Fibroblast of lung (primary cell): Measurements from ENCODE around the gene A3GALT2. TPM values are rescaled to one million over a fixed set of nuclear protein-coding genes. Genes with fewer than 3 reads are reported as not detected.

ENCODE experiments used
- DNase-seq, 2 donors: peaks; one replicate each; pipeline versions ENCODE4 v3.0.0 to v3.0.0-alpha.2; 2010; ENCODE audit warnings: low read depth in 2 of 2
- H2AFZ ChIP-seq: 2 replicates; pipeline ENCODE4 v1.5.1; 2012; ENCODE audit warnings: low read length, control low read depth, inconsistent platforms
- H3K27ac ChIP-seq: 2 replicates; pipeline ENCODE4 v1.5.1; 2011; ENCODE audit warnings: low read length, control low read depth; ENCODE audit not compliant: insufficient read depth
- H3K27me3 ChIP-seq: 2 replicates; pipeline ENCODE4 v1.5.1; 2011; ENCODE audit warnings: mild to moderate bottlenecking, low read length; ENCODE audit not compliant: control insufficient read depth, insufficient read depth
- H3K36me3 ChIP-seq: 2 replicates; pipeline ENCODE4 v1.5.1; 2011; ENCODE audit warnings: low read length; ENCODE audit not compliant: control insufficient read depth, insufficient read depth
- H3K4me1 ChIP-seq: 2 replicates; pipeline ENCODE4 v1.5.1; 2011; ENCODE audit warnings: low read length; ENCODE audit not compliant: control insufficient read depth, insufficient read depth; ENCODE audit errors: extremely low read depth
- H3K4me2 ChIP-seq: 2 replicates; pipeline ENCODE4 v1.5.1; 2011; ENCODE audit warnings: low read length, control low read depth; ENCODE audit not compliant: insufficient read depth; ENCODE audit errors: extremely low read depth
- H3K4me3 ChIP-seq, 4 experiments: fragments of 200-600 bp in 1 of 4; sonication (generic) in 1 of 4; replicated peaks in 1 of 4; 2 replicates each; pipeline ENCODE4 v1.5.1; 2011 to 2016; ENCODE audit warnings: low read length in 4 of 4, low read depth in 3 of 4, mild to moderate bottlenecking in 3 of 4, control low read depth in 2 of 4, inconsistent platforms in 1 of 4, mixed read lengths in 1 of 4; ENCODE audit not compliant: insufficient read depth in 1 of 4; ENCODE audit errors: control extremely low read depth in 1 of 4
- H3K79me2 ChIP-seq: 2 replicates; pipeline ENCODE4 v1.5.1; 2012; ENCODE audit warnings: mild to moderate bottlenecking, low read length, inconsistent platforms; ENCODE audit not compliant: control insufficient read depth, insufficient read depth
- H3K9ac ChIP-seq: 2 replicates; pipeline ENCODE4 v1.5.1; 2011; ENCODE audit warnings: mild to moderate bottlenecking, low read length, control low read depth; ENCODE audit not compliant: insufficient read depth
- H3K9me3 ChIP-seq: 2 replicates; pipeline ENCODE4 v1.5.1; 2012; ENCODE audit warnings: low read depth, low read length; ENCODE audit not compliant: control insufficient read depth, insufficient read depth
- H4K20me1 ChIP-seq: 2 replicates; pipeline ENCODE4 v1.5.1; 2011; ENCODE audit warnings: low read length; ENCODE audit not compliant: control insufficient read depth, insufficient read depth; ENCODE audit errors: extremely low read depth
- EZH2 ChIP-seq: IDR thresholded peaks from 2 replicates; pipeline ENCODE4 v1.5.1; 2012; ENCODE audit warnings: low read length, control low read depth, mild to moderate bottlenecking; ENCODE audit errors: missing control alignments
- polyA plus RNA-seq, 2 donors: library from polyadenylated mRNA; depleted of rRNA in 1 of 2; stranded (reverse) in 1 of 2; unstranded in 1 of 2; fragments of >200 nt; gene quantifications; 2 replicates each; pipeline ENCODE4 v1.2.1, GENCODE V29; 2011 to 2012; ENCODE audit warnings: missing spikeins in 1 of 2
- total RNA-seq: library from RNA; depleted of rRNA; stranded (reverse); fragments of >200 nt; gene quantifications from 2 replicates; pipeline ENCODE4 v1.2.1, GENCODE V29; 2014
- TF ChIP-seq, protein P1 (sequence below), 2 donors: IDR thresholded peaks in 1 of 2; conservative IDR thresholded peaks in 1 of 2; 1 replicate in 1 of 2; 2 replicates in 1 of 2; pipeline ENCODE4 v1.5.1; 2011 to 2012; ENCODE audit warnings: low read length in 2 of 2, control low read depth in 1 of 2, inconsistent platforms in 1 of 2, low read depth in 1 of 2, mild to moderate bottlenecking in 1 of 2

Gene A3GALT2
- total and polyA plus RNA-seq, 2 donors (not counting 1 experiment from before 2014, with no cell fraction given): not detected

DNA sequence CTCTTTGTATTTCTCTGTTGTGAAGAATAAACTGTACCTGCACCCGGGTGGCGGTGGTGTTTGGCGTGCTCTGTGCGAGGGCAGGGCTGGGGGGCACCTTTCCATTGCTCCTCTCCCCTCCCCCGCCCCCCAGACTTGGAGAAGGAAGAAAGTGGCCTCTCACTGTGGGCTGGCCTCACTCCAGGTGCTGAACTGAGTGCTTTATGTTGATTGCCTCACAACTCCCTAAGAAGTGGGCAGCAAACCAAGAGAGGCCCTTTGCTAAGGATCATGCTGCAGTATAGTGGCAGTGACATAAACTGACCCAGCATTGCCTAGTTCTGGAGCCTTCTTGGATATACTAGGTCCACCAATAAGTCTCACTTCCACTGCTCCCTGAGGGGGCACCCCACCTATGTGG is 20.2 kb downstream of the A3GALT2 start:
- no peak overlapping the region for H3K9ac ChIP-seq
- H2AFZ ChIP-seq: no peak overlapping the region
- no peaks in the 10 kb centered on the region for H4K20me1 ChIP-seq
- peaks cover 2% of the 10 kb centered on the region for H3K36me3 ChIP-seq
- no peaks in the 10 kb centered on the region for H3K9me3 ChIP-seq
- H3K4me1 ChIP-seq: peaks cover 10% of the 10 kb centered on the region
- DNase-seq: peak; percentile 73 to 93
- H3K4me3 ChIP-seq: no peak overlapping the region
- no peak for TF ChIP-seq EZH2
- TF ChIP-seq, protein P1, sequence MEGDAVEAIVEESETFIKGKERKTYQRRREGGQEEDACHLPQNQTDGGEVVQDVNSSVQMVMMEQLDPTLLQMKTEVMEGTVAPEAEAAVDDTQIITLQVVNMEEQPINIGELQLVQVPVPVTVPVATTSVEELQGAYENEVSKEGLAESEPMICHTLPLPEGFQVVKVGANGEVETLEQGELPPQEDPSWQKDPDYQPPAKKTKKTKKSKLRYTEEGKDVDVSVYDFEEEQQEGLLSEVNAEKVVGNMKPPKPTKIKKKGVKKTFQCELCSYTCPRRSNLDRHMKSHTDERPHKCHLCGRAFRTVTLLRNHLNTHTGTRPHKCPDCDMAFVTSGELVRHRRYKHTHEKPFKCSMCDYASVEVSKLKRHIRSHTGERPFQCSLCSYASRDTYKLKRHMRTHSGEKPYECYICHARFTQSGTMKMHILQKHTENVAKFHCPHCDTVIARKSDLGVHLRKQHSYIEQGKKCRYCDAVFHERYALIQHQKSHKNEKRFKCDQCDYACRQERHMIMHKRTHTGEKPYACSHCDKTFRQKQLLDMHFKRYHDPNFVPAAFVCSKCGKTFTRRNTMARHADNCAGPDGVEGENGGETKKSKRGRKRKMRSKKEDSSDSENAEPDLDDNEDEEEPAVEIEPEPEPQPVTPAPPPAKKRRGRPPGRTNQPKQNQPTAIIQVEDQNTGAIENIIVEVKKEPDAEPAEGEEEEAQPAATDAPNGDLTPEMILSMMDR (conservative IDR thresholded peaks at IDR 0.05 in 1 of 2, IDR thresholded peaks at IDR 0.05 in 1 of 2; ENCODE audit: low read depth in 1 of 2, low read length in 2 of 2): no peak
- no peaks in the 10 kb centered on the region for H3K27me3 ChIP-seq
- H3K79me2 ChIP-seq: no peaks in the 10 kb centered on the region
- H3K4me2 ChIP-seq: no peak overlapping the region
- H3K27ac ChIP-seq: no peak overlapping the region

DNA sequence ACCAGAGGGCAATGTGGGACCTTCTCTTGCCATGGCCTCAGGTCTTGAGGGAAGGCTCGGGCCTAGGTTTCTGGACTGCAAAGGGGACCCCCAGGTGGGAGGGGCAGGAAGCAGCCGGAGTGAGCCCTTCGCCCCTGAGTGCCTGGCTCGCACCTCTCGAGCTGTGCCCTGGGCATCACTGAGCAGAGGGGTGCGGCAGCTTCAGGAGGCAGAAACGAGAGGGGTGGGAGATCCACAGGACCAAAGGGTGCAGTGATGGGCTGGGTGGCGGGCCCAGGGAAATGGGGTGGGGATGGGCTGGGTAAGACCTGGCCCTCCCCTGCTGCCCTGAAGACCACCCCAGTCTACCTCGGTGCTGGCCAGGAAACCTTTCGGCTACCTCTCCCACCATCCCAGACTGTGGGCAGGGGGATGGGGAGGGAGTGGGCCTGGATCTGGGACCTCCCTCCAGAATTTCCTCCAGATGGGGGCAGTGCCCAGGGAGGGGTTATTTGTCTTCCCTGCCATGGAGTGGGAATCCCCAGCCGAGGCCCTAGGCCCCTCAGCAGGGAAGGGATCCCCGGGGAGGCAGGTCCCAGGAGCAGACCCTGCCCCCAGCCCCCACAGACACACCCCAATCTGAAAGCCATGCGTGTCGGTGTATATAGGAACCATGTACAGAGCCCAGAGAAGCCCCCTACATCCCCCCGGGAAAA is 21.3 kb downstream of the A3GALT2 start:
- Histone ChIP-seq H3K27me3 (no peaks in the 10 kb centered on the region), H2AFZ (no peak overlapping the region), H3K4me3 (no peak overlapping the region), H3K79me2 (no peaks in the 10 kb centered on the region), H3K9me3 (no peaks in the 10 kb centered on the region), H4K20me1 (no peaks in the 10 kb centered on the region), H3K4me2 (no peak overlapping the region), H3K36me3 (peaks cover 4% of the 10 kb centered on the region), H3K9ac (no peak overlapping the region), H3K27ac (no peak overlapping the region), H3K4me1 (peaks cover 10% of the 10 kb centered on the region)
- DNase-seq: no peak
- TF ChIP-seq EZH2: no peak
- TF ChIP-seq, protein P1 (conservative IDR thresholded peaks at IDR 0.05 in 1 of 2, IDR thresholded peaks at IDR 0.05 in 1 of 2; ENCODE audit: low read depth in 1 of 2, low read length in 2 of 2): no peak

DNA sequence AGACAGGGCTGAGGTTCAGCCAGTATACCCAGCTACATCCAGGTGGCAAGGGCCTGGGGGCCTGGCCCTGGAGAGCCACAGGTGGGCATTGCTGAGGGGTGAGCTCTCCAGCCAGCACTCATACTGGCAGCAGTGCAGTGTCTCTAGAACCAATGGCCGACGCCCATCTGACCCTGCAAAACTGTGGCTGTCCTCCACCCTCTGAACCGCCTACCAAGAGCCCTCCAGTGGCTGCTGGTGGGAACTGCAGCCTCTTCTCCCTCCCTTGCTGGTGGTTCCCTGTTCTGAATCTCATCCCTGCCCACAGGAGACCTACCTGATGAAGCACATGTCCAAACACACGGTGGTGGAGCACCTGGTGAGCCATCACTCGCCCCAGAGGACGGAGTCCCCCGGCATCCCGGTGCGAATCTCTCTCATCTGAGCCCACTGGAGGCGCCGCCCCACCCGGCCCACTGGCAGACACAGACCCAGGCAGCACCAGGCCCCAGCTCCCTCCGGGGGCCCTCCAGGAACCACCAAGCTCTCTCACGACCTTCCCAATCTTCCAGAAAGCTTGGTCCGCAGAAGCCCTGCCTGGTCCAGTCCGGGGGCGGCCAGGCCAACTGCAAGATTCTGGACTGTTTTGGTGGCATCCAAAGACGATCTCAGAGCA is 22.1 kb downstream of the A3GALT2 start:
- Histone ChIP-seq H3K9ac (no peak overlapping the region), H3K27ac (no peak overlapping the region), H4K20me1 (no peaks in the 10 kb centered on the region), H3K4me1 (peaks cover 10% of the 10 kb centered on the region), H3K36me3 (peaks cover 4% of the 10 kb centered on the region), H3K27me3 (no peaks in the 10 kb centered on the region), H3K79me2 (no peaks in the 10 kb centered on the region), H3K4me3 (no peak overlapping the region), H3K9me3 (no peaks in the 10 kb centered on the region), H2AFZ (no peak overlapping the region), H3K4me2 (no peak overlapping the region)
- peak; percentile 44 to 67 for DNase-seq
- TF ChIP-seq, protein P1 (conservative IDR thresholded peaks at IDR 0.05 in 1 of 2, IDR thresholded peaks at IDR 0.05 in 1 of 2; ENCODE audit: low read depth in 1 of 2, low read length in 2 of 2): peak; percentile 86 to 96
- no peak for TF ChIP-seq EZH2
